Activated CD8-positive, alpha-beta T cell treated with anti-CD3 and anti-CD28 coated beads, Interleukin-2, amount 10 ng/mL, durations not matched to agents 7 days and 5 days (primary cell): ENCODE results near the gene CLPTM1L. TPM values are rescaled to one million over a fixed set of nuclear protein-coding genes. Genes with fewer than 3 reads are reported as not detected.

Source experiments
- ATAC-seq: fragments of 150-1000 bp; cut with Tn5 transposase; one replicate; pipeline ENCODE4 v1.10.0; 2021; ENCODE audit warnings: moderate library complexity
- CTCF ChIA-PET: fragments of 350-600 bp; sonication (Branson Sonifier 250); formaldehyde crosslinking; loops from one replicate; lab custom pipeline; 2021; ENCODE audit warnings: antibody characterized with exemption; lab: Charles Lee
- POLR2A ChIA-PET: fragments of 350-600 bp; sonication (Branson Sonifier 250); formaldehyde crosslinking; loops from one replicate; lab custom pipeline; 2021; ENCODE audit warnings: antibody characterized with exemption; lab: Charles Lee
- DNase-seq: peaks from one replicate; pipeline ENCODE4 v3.0.0-alpha.2; 2020
- H3K27ac Mint-ChIP-seq: one replicate; pipeline ENCODE4 v1.8.0; 2021; ENCODE audit warnings: mild to moderate bottlenecking, mixed read lengths
- H3K27me3 Mint-ChIP-seq: one replicate; pipeline ENCODE4 v1.8.0; 2021; ENCODE audit warnings: low read depth, mixed read lengths
- H3K36me3 Mint-ChIP-seq: one replicate; pipeline ENCODE4 v1.8.0; 2021; ENCODE audit warnings: low read depth, mixed read lengths
- H3K4me1 Mint-ChIP-seq: one replicate; pipeline ENCODE4 v1.8.0; 2021; ENCODE audit warnings: low read depth, mixed read lengths
- H3K4me3 Mint-ChIP-seq: one replicate; pipeline ENCODE4 v1.8.0; 2021; ENCODE audit warnings: mild to moderate bottlenecking, mixed read lengths
- H3K9me3 Mint-ChIP-seq: one replicate; pipeline ENCODE4 v1.8.0; 2022; ENCODE audit warnings: mixed read lengths; ENCODE audit not compliant: insufficient read depth
- total RNA-seq, 2 experiments: library from RNA; stranded (reverse); gene quantifications; one replicate each; pipeline ENCODE4 v1.2.3, GENCODE V29; 2021

Gene CLPTM1L
- total RNA-seq, 2 experiments from 2014 or later = 80.0 to 83.8 TPM

DNA sequence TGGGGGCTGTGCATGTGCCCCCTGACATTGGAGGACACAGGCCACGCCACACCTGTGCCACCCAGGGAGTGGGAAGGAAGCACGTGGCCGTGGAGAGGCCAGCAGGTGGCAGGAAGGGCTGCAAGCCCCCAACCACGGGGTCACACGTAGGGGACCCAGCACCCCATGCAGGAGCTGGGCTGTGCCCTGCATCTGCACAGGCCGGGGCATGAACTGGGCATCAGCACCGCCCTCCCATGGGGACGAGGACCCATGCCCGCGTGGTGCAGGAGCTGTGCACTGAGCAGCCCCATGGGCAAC, 13.8 kb upstream of the CLPTM1L start:
- no peak for ATAC-seq
- CTCF ChIA-PET = interaction anchor here (0.9 kb wide), 1 partner anchor 22 kb away, joined by 3 read pairs; no protein-coding TSS in a partner anchor
- Mint-ChIP-seq H3K27ac (no peak overlapping the region), H3K36me3 (no peaks in the 10 kb centered on the region), H3K4me3 (no peak overlapping the region), H3K27me3 (peaks cover 4% of the 10 kb centered on the region), H3K9me3 (no peaks in the 10 kb centered on the region), H3K4me1 (no peaks in the 10 kb centered on the region)
- POLR2A ChIA-PET = no interaction called here
- no peak for DNase-seq

DNA sequence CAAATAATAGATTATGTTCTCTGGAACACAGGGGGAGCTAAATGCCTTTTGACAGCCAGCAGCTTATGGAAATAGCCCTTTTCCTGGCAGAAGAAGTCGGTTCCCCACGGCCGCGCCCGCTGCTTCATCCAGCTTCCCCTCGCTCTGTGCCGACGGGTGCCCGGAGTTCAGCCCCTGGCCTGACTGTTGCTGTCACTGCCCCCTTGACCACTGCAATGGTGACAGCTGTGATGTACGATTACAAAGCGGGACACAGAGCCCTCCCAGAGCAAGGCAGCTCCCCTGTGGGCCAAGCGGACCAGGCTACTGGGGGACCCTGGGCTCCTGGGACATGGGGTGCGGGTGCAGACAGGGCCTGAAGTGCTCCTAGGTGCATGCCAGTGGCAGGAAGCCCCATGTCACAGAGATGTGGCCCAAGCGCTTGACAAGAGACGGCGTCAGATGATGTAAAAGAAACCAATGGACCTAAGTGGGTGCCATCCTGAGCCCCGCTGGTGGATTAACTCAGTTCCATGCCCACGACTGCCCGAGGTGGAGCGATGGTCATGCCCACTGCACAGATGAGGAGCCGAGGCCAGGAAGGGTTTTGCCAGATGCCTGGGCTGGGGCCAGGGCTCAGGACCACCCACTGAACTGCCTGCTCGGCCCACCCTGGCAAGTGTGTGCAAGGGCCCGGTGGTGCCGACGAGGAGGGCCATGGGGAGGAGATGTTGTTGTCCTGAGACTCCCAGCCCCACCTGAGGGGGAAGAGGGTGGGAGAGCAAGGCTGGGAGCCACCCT, 13.2 kb upstream of the CLPTM1L start:
- ATAC-seq (no peak), DNase-seq (no peak)
- ChIA-PET CTCF (no interaction called here), POLR2A (no interaction called here)
- H3K4me3 Mint-ChIP-seq = no peak overlapping the region
- no peaks in the 10 kb centered on the region for H3K4me1 Mint-ChIP-seq
- H3K27ac Mint-ChIP-seq = no peak overlapping the region
- H3K27me3 Mint-ChIP-seq = peaks cover 3% of the 10 kb centered on the region
- no peaks in the 10 kb centered on the region for H3K36me3 Mint-ChIP-seq
- H3K9me3 Mint-ChIP-seq = no peaks in the 10 kb centered on the region

DNA sequence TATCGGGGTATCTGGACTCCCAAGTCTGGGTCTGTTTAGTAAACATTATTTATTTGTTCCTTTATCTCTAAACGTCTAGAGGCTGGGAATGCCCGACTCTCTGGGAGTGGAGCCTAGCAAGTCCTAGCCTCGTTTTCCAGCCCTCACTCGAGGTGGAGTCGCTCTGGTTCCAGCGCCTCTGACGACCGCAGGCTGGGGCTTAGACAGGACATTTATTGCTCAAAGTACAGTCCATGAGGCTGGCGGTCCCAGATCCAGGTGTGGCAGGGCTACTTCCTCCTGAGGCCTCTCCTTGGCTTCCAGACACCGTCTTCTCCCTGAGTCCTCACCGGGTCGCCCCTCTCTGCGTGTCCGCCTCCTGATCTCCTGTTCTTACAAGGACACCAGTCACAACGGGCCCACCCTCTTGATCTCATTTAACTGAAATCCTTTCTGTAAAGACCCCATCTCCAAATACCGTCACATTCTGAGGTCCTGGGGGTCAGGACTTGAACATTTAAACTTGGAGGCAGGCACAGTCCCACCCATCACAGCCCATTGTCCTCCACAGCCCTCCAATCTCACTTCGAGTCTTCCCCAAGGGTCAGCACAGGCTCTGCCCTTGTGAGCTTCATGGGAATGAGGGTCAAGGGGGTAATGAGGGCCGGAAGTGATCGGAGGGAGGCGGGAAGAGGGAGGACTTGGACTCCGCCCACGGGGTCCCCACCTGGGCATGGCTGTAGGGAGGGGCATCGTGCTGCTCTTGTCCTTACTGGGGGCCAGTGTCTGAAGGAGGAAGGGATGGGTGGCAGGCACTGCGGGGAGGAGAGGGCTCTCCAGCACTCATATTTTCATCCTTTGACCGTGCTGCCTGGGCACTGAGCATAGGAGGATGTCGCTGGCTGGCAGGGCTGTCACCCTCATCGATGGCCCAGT, 12.2 kb upstream of the CLPTM1L start:
- H3K36me3 Mint-ChIP-seq = no peaks in the 10 kb centered on the region
- H3K4me3 Mint-ChIP-seq = no peak overlapping the region
- H3K9me3 Mint-ChIP-seq = no peaks in the 10 kb centered on the region
- CTCF ChIA-PET = no interaction called here
- H3K27me3 Mint-ChIP-seq = peaks cover 7% of the 10 kb centered on the region
- H3K4me1 Mint-ChIP-seq = no peaks in the 10 kb centered on the region
- no peak for ATAC-seq
- H3K27ac Mint-ChIP-seq = no peak overlapping the region
- POLR2A ChIA-PET = interaction anchor here (0.5 kb wide), 1 partner anchor 1320 kb away, joined by 4 read pairs; no protein-coding TSS in a partner anchor
- DNase-seq = no peak

DNA sequence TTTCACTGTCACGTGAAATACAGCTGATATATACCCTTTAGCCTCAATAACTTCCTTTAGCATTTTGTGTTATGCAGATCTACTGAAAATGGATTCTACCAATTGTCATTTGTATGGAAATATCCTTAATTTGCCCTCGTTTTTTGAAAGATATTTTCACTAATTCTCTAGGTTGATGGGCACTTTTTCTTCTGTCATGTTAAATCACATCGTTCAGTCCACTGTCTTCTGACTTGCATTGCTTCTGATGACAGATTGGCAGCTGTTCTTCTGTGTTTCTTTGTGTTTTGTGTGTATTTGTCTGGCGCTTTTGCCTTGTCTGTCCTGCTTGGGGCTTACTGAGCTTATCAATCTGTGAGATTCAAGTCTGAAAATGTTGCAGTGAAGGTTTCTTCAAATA, 9.7 kb upstream of the CLPTM1L start:
- peaks cover 12% of the 10 kb centered on the region for H3K27me3 Mint-ChIP-seq
- H3K36me3 Mint-ChIP-seq = no peaks in the 10 kb centered on the region
- CTCF ChIA-PET = interaction anchor here (1.8 kb wide), 1 partner anchor 25 kb away, joined by 12 read pairs; no protein-coding TSS in a partner anchor
- H3K9me3 Mint-ChIP-seq = no peaks in the 10 kb centered on the region
- H3K4me3 Mint-ChIP-seq = no peak overlapping the region
- ATAC-seq (no peak), DNase-seq (no peak)
- no peak overlapping the region for H3K27ac Mint-ChIP-seq
- POLR2A ChIA-PET = no interaction called here
- H3K4me1 Mint-ChIP-seq = no peaks in the 10 kb centered on the region

DNA sequence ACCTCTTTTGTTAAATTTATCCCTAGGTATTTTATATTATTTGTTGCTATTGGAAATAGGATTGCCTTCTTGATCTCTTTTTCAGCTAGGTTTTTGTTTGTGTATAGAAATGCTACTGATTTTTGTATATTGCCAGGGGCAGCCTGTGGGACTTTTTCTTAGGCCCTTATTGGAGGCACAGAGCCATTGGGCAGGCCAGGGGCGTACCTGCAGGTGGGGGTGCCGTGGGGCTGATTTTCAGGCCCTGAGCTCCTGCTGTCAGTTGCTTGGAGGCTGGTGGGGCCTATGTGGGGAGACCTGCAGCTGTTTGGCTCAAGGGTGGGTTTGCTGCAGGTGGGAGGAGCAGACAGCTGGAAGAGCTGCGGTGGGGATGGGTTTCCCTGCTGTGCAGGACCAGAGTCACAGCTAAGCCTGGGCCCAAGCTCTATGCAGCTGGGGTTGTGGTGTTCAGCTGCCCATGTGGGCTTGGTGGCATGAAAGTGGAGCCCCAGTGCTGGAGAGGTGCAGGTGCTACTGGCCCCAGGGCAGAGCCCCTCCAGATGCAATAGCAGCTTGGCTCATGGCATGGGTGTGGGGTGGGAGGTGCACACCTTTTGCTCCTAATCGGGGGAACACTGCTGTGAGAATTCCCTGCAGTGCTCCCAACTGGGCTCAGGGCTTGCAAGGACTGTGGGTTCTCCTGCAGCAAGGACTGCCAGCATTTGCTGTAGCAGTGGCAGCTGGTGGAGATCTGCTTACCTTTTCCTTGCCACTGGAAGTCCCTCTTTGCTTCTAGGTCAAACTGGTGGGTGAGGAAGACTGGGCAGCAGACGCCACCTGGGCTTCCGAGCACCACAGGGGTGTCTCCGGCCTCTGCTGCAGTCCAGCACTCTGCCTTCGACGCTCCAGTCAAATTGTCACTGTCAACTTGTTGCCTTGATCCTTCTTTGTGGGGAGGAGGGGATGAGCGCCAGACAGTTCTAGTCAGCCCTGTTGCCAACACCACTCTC, 7.6 kb upstream of the CLPTM1L start:
- POLR2A ChIA-PET = no interaction called here
- Mint-ChIP-seq H3K27me3 (peaks cover 12% of the 10 kb centered on the region), H3K4me3 (no peak overlapping the region), H3K4me1 (peaks cover 3% of the 10 kb centered on the region), H3K27ac (no peak overlapping the region), H3K36me3 (no peaks in the 10 kb centered on the region), H3K9me3 (no peaks in the 10 kb centered on the region)
- CTCF ChIA-PET = interaction anchor here (1.7 kb wide), 1 partner anchor 27 kb away, joined by 5 read pairs; no protein-coding TSS in a partner anchor
- DNase-seq (no peak), ATAC-seq (no peak)

DNA sequence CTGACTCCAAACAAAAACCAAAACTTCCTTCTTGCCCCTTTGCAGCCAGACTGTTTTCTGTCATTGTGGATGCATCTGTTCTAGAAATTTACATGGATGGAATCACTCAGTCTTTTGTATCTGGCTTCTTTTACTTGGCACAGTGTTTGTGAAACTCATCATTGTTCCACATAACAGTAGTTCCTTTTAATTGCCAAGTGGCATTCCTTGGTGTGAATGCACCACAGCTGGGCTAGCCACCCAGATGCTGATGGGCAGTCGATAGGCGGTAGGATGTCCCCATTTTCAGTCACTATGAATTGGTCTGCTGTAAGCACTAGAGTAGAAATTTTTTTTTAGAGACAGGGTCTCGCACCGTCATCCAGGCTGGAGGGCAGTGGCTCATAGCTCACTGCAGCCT, 6.3 kb upstream of the CLPTM1L start:
- POLR2A ChIA-PET = interaction anchor here (0.6 kb wide), 1 partner anchor 449 kb away, joined by 3 read pairs; no protein-coding TSS in a partner anchor

DNA sequence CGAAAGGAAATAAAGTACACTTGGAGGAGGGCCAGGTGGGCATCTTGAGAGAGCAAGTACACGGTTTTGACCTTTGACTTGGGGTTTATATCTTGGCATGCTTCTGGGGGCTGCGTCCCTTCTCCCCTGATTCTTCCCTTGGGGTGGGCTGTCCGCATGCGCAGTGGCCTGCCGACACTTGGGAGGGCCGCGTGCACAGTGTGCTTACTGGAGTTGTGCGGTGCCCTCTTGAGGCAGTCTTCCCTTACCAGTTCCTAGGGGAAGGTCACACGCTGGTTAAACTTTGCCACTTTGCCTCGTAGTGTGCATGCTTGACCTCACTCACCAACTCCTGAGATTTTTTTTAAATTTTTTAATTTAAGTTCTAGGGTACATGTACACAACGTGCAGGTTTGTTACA, 4.3 kb upstream of the CLPTM1L start:
- no peak overlapping the region for H3K27ac Mint-ChIP-seq
- peaks cover 15% of the 10 kb centered on the region for H3K4me1 Mint-ChIP-seq
- H3K4me3 Mint-ChIP-seq = no peak overlapping the region
- H3K36me3 Mint-ChIP-seq = peaks cover under 1% of the 10 kb centered on the region
- POLR2A ChIA-PET = no interaction called here
- DNase-seq (no peak), ATAC-seq (no peak)
- no peaks in the 10 kb centered on the region for H3K9me3 Mint-ChIP-seq
- CTCF ChIA-PET = no interaction called here
- peaks cover 12% of the 10 kb centered on the region for H3K27me3 Mint-ChIP-seq

More for the DNA sequence above, 6.3 kb upstream of the CLPTM1L start:
- Mint-ChIP-seq H3K27me3 (peaks cover 12% of the 10 kb centered on the region), H3K27ac (no peak overlapping the region), H3K36me3 (no peaks in the 10 kb centered on the region), H3K4me1 (peaks cover 9% of the 10 kb centered on the region), H3K4me3 (no peak overlapping the region), H3K9me3 (no peaks in the 10 kb centered on the region)
- CTCF ChIA-PET = interaction anchor here (1.7 kb wide), 1 partner anchor 28 kb away, joined by 5 read pairs; no protein-coding TSS in a partner anchor
- no peak for ATAC-seq
- DNase-seq = no peak

DNA sequence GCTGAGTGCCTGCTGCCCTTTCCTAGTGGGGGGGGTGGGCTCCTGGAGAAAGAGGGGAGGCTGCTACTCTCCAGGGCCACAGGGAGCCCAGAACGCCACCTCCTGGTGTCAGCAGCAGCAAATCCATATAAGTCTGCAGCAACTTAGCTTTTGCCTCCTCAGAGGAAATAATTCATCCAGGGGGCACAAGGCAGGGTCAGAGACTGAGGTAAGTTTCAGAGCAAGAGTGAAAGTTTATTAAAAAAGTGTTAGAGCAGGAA, 4.0 kb upstream of the CLPTM1L start:
- H3K27ac Mint-ChIP-seq = no peak overlapping the region
- no peak overlapping the region for H3K4me3 Mint-ChIP-seq
- H3K27me3 Mint-ChIP-seq = peaks cover 12% of the 10 kb centered on the region
- DNase-seq = no peak
- no peak for ATAC-seq
- POLR2A ChIA-PET = no interaction called here
- CTCF ChIA-PET = interaction anchor here (0.7 kb wide), 1 partner anchor 31 kb away, joined by 3 read pairs; no protein-coding TSS in a partner anchor
- peaks cover 3% of the 10 kb centered on the region for H3K36me3 Mint-ChIP-seq
- peaks cover 18% of the 10 kb centered on the region for H3K4me1 Mint-ChIP-seq
- H3K9me3 Mint-ChIP-seq = no peaks in the 10 kb centered on the region

DNA sequence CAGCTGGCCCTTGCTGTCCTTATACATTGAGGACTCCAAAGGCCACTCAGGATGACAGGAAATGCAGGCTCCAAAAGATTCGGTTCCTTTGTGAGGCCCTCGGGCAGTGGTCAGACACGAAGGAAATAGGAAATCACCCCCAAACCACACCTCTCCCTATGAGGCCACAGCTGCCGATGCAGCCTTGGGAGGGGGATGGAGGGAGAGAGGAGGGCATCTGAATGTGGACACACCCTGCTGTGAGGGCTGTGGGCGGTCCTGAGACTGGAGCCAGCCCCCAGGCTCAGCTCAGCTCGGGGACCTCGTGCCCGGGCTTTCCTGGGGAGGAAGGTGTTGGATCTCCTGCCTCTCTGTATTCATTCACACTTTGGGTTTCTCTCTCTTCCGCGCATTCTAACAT, 2.7 kb upstream of the CLPTM1L start:
- ChIA-PET POLR2A (interaction anchor here (1.1 kb wide), 1 partner anchor 32 kb away, joined by 3 read pairs; no protein-coding TSS in a partner anchor), CTCF (interaction anchor here (1.8 kb wide), 1 partner anchor 33 kb away, joined by 6 read pairs; no protein-coding TSS in a partner anchor)
- H3K27ac Mint-ChIP-seq = no peak overlapping the region

DNA sequence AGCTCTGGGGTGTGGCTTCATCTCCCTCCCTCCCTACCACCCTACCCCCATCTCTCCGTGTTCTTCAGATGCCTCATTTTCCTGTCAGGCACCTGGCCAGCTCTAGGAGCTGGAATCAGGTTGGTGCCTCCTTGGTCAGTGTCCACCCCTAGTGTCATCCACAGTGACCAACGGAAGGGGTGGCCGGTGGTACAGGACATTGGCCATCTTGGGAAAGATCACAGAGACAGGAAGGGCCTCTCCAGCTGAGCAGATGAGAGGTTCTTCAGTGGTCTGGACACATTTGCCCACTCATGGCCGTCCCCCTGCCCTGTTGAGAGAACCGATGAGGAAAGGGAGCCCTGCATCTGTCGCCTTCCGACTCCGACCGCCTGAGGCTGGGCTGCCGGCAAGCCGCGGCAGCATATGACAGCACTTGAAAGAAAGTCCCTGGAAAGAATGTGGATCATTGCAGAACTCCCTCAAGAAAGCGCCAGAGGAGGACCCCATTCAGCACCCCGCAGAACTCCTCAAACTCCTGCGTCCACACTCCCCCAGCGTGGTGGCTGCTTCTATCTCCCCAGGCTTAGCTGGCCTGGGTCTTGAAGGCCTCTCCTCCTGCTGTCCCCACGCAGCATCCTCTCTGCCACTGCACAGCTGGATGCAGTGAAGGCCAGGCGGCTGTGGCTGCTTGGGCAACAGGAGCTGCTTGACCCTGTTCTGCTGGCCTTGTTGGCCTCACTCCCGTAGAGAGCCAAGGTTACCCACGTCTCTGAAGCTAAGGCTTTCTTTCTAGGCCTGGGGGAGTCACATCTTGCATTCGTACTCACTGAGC, 1.9 kb upstream of the CLPTM1L start:
- peak overlapping the region; percentile 66 for H3K4me3 Mint-ChIP-seq
- peaks cover 2% of the 10 kb centered on the region for H3K27me3 Mint-ChIP-seq
- ChIA-PET POLR2A (interaction anchor here (1.1 kb wide), 1 partner anchor 31 kb away, joined by 3 read pairs; no protein-coding TSS in a partner anchor), CTCF (interaction anchor here (1.1 to 1.8 kb wide), 2 partner anchors 34 to 298 kb away, joined by 3 to 6 read pairs; no protein-coding TSS in a partner anchor)
- DNase-seq = no peak
- H3K36me3 Mint-ChIP-seq = peaks cover 17% of the 10 kb centered on the region
- H3K4me1 Mint-ChIP-seq = peaks cover 27% of the 10 kb centered on the region
- no peak for ATAC-seq
- H3K9me3 Mint-ChIP-seq = no peaks in the 10 kb centered on the region
- H3K27ac Mint-ChIP-seq = no peak overlapping the region

More for the DNA sequence above, 2.7 kb upstream of the CLPTM1L start:
- Mint-ChIP-seq H3K9me3 (no peaks in the 10 kb centered on the region), H3K4me1 (peaks cover 27% of the 10 kb centered on the region), H3K27me3 (peaks cover 5% of the 10 kb centered on the region), H3K4me3 (no peak overlapping the region), H3K36me3 (peaks cover 9% of the 10 kb centered on the region)
- no peak for DNase-seq
- ATAC-seq = no peak
